ENCODE data around the gene PCDHA1. TPM values are rescaled to one million over a fixed set of nuclear protein-coding genes. Genes with fewer than 3 reads are reported as not detected.

The PCDHA1 gene
- total and polyA plus RNA-seq, 2 of the 13 experiments (the other 11 are each of a cell fraction or from before 2014, with no cell fraction given): not detected

GRCh38 chr5:141003791-141004611 is 218.1 kb downstream of the PCDHA1 start:
- Histone ChIP-seq H3K4me1 (ENCODE audit: insufficient read depth, low read length) (no peaks in the 10 kb centered on the region), H3K9ac (ENCODE audit: insufficient read depth, low read depth, low read length) (no peak overlapping the region), H3K36me3 (replicated peaks in 1 of 2; ENCODE audit: control insufficient read depth in 1 of 2, insufficient read depth in 2 of 2, low read length in 2 of 2) (no peaks in the 10 kb centered on the region), H3K79me2 (ENCODE audit: insufficient read depth, low read length) (no peaks in the 10 kb centered on the region), H3K9me3 (ENCODE audit: low read length) (no peaks in the 10 kb centered on the region), H3K4me2 (ENCODE audit: low read depth, low read length) (no peak overlapping the region), H2AFZ (ENCODE audit: low read length) (no peak overlapping the region), H3K27ac (ENCODE audit: extremely low read length, insufficient read depth, low read length) (no peak overlapping the region), H4K20me1 (ENCODE audit: insufficient read depth, low read length) (no peaks in the 10 kb centered on the region), H3K27me3 (ENCODE audit: control insufficient read depth in 1 of 2, insufficient read depth in 2 of 2, low read length in 2 of 2) (peaks cover 1 to 6% of the 10 kb centered on the region in 2 experiments; a peak in 1 of 5 replicates), H3K4me3 (replicated peaks in 1 of 3; ENCODE audit: insufficient read depth in 1 of 3, low read depth in 2 of 3, low read length in 3 of 3) (no peak overlapping the region)
- no peak for ATAC-seq
- in situ Hi-C loops (cut with HindIII; ENCODE audit: extremely low pct_ligation_motif_present, low pct_unique_long_range_greater_than_20kb) (no loop called here), intact Hi-C loops (cut with micrococcal nuclease; ENCODE audit: unreplicated experiment) (no loop called here)
- no TSS peak for BruUV-seq (replicated peaks)
- POLR2A ChIA-PET: no interaction called here
- 13% methylated on average over 4 of the region's 4 CpGs for WGBS (ENCODE audit: low lambda C conversion rate)
- no peak for DNase-seq (ENCODE audit: low spot score)
- CTCF ChIA-PET (ENCODE audit: low intra/inter-chr PET ratio, low total read pairs): no interaction called here
- FAIRE-seq: no peak
- no peak for TF ChIP-seq MTA1 (CRISPR knock-in tag; IDR thresholded peaks at IDR 0.05; ENCODE audit: borderline replicate concordance)
- no peak for TF ChIP-seq CREM (IDR thresholded peaks at IDR 0.05)
- no peak for TF ChIP-seq CREM (CRISPR knock-in tag; IDR thresholded peaks at IDR 0.05)
- TF ChIP-seq ARNT (IDR thresholded peaks at IDR 0.05): no peak
- TF ChIP-seq ZNF143 (CRISPR knock-in tag; IDR thresholded peaks at IDR 0.05): no peak
- no peak for TF ChIP-seq FOXO4 (CRISPR knock-in tag; conservative IDR thresholded peaks at IDR 0.05)
- no peak for TF ChIP-seq ZNF256 (CRISPR knock-in tag; conservative IDR thresholded peaks at IDR 0.05)
- no peak for TF ChIP-seq YY1 (IDR thresholded peaks at IDR 0.05; ENCODE audit: insufficient read depth, insufficient replicate concordance, low read depth, low read length)
- TF ChIP-seq MXI1 (IDR thresholded peaks at IDR 0.05; ENCODE audit: borderline replicate concordance, low read depth, low read length): no peak
- no peak for TF ChIP-seq CREB3 (CRISPR knock-in tag; IDR thresholded peaks at IDR 0.05)
- no peak for TF ChIP-seq ZNF205 (CRISPR knock-in tag; IDR thresholded peaks at IDR 0.05)
- TF ChIP-seq ZNF563 (CRISPR knock-in tag; IDR thresholded peaks at IDR 0.05): no peak
- TF ChIP-seq SP140L (CRISPR knock-in tag; IDR thresholded peaks at IDR 0.05; ENCODE audit: borderline replicate concordance): no peak
- TF ChIP-seq ZNF616 (CRISPR knock-in tag; IDR thresholded peaks at IDR 0.05; ENCODE audit: low read depth): no peak
- no peak for TF ChIP-seq THRA (CRISPR knock-in tag; IDR thresholded peaks at IDR 0.05; ENCODE audit: borderline replicate concordance)
- TF ChIP-seq HNRNPH1 (optimal IDR thresholded peaks at IDR 0.05; ENCODE audit: low read depth, low read length): no peak
- no peak for TF ChIP-seq ZNF772 (CRISPR knock-in tag; IDR thresholded peaks at IDR 0.05)
- no peak for TF ChIP-seq HBP1 (CRISPR knock-in tag; IDR thresholded peaks at IDR 0.05; ENCODE audit: low read depth)
- TF ChIP-seq RELA (CRISPR knock-in tag; IDR thresholded peaks at IDR 0.05): no peak
- TF ChIP-seq GTF2F1 (IDR thresholded peaks at IDR 0.05; ENCODE audit: low read length): no peak
